ENCODE results near the gene SORCS1.

DNA sequence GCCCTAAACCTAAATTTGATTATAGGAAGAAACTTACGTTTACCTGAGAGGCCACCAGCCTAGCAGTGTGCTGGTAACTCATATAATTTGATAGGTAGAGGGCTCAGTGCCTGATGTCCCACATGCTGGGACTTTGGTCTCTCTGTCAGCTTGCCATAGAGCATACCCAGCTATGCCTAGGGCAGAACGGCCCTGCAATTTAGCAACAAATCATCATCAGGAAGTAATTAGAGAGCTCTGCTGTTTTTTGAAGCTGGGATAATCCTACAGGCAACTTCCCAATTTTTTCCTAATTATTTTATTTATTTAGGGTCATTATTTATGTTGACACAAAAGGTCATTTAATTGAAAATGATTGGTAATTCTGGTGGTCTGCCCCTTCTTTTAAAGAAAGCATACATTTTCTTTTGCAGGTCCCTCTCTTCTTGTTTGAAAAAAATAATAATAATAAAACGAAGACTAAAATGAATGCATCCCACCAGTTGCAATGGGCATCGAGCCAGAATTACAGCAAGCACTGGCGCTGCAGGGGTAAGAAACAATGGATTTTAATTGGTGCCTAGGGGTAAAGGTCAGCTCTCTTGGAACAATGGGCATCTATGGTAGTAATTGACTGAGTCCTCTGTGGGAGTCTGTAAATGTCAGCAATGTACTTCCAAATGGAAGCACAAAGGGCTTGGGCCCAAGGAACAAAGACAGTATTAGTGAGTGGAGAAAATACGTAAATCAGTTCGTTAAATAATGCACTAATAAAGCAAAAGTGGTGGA is 348.0 kb downstream of the SORCS1 start:
- TF ChIP-seq CTCF (IDR thresholded peaks at IDR 0.05), result no peak
- TF ChIP-seq POLR2A (IDR thresholded peaks at IDR 0.05), result no peak
